Parathyroid adenoma (tissue), 2 donors: ENCODE measurements around the gene RUNX2.

Experiments
- H2AFZ ChIP-seq: fragments of 300-600 bp; sonication (generic); one replicate; pipeline ENCODE4 v1.7.0; 2017; ENCODE audit warnings: antibody characterized with exemption, mild to moderate bottlenecking
- H3K27ac ChIP-seq: fragments of 300-600 bp; sonication (generic); one replicate; pipeline ENCODE4 v1.7.0; 2017
- H3K27me3 ChIP-seq: fragments of 300-600 bp; sonication (generic); one replicate; pipeline ENCODE4 v1.7.0; 2017; ENCODE audit warnings: low read length; ENCODE audit not compliant: control insufficient read depth, insufficient read depth
- H3K36me3 ChIP-seq: fragments of 300-600 bp; sonication (generic); one replicate; pipeline ENCODE4 v1.7.0; 2017; ENCODE audit warnings: low read length; ENCODE audit not compliant: control insufficient read depth, insufficient read depth
- H3K4me1 ChIP-seq: fragments of 300-600 bp; sonication (generic); one replicate; pipeline ENCODE4 v1.7.0; 2017; ENCODE audit warnings: control low read depth
- H3K4me2 ChIP-seq: fragments of 300-600 bp; sonication (generic); one replicate; pipeline ENCODE4 v1.7.0; 2017; ENCODE audit warnings: low read length
- H3K4me3 ChIP-seq: fragments of 300-600 bp; sonication (generic); one replicate; pipeline ENCODE4 v1.7.0; 2017; ENCODE audit warnings: low read depth, low read length
- H3K79me2 ChIP-seq: fragments of 300-600 bp; sonication (generic); one replicate; pipeline ENCODE4 v1.7.0; 2017; ENCODE audit warnings: control low read depth
- H3K9ac ChIP-seq: fragments of 300-600 bp; sonication (generic); one replicate; pipeline ENCODE4 v1.7.0; 2017; ENCODE audit warnings: mild to moderate bottlenecking
- H3K9me3 ChIP-seq: fragments of 300-600 bp; sonication (generic); one replicate; pipeline ENCODE4 v1.7.0; 2017; ENCODE audit warnings: low read length; ENCODE audit not compliant: control insufficient read depth
- TF ChIP-seq, protein P1 (sequence below): fragments of 300-600 bp; sonication (generic); IDR thresholded peaks from one replicate; pipeline ENCODE4 v1.7.0; 2017; ENCODE audit warnings: antibody characterized with exemption, mild to moderate bottlenecking
- donor health status: primary hyperparathyroidism.

Gene RUNX2

DNA sequence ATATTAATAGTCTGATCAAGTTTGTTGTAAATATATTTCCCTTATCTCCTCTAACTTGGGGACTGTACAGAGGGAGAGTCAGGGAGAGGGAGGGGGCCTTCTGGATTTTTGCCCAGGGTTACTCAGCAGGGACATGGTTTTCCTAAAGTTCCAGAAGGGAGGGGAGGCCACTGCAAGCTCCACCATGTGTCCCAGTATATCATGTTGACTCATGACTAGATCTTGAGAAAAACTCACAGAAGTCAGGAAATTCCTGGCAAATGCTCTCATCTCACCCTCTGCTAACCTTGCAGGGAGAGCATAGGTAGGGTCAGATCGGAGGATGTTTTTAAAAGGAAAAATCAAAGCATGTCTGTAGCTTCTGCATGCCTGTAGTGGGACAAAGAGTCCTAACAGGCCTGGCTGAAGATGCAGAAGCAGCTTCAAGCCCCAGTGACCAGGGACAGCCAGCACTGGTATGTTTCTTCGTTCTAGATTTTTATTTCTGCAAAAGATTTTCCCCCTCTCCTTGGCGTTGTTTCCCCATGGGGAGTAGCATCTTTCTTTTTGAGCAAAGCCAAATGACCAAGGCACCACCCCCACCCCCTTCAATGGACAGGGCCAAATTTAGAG, 322.5 kb downstream of the RUNX2 start:
- Histone ChIP-seq H3K4me1 (no peaks in the 10 kb centered on the region), H3K36me3 (no peaks in the 10 kb centered on the region), H2AFZ (no peak overlapping the region), H3K4me2 (no peak overlapping the region), H3K27me3 (no peaks in the 10 kb centered on the region), H3K27ac (no peak overlapping the region), H3K4me3 (no peak overlapping the region), H3K79me2 (no peaks in the 10 kb centered on the region), H3K9me3 (no peaks in the 10 kb centered on the region), H3K9ac (no peak overlapping the region)
- TF ChIP-seq, protein P1, sequence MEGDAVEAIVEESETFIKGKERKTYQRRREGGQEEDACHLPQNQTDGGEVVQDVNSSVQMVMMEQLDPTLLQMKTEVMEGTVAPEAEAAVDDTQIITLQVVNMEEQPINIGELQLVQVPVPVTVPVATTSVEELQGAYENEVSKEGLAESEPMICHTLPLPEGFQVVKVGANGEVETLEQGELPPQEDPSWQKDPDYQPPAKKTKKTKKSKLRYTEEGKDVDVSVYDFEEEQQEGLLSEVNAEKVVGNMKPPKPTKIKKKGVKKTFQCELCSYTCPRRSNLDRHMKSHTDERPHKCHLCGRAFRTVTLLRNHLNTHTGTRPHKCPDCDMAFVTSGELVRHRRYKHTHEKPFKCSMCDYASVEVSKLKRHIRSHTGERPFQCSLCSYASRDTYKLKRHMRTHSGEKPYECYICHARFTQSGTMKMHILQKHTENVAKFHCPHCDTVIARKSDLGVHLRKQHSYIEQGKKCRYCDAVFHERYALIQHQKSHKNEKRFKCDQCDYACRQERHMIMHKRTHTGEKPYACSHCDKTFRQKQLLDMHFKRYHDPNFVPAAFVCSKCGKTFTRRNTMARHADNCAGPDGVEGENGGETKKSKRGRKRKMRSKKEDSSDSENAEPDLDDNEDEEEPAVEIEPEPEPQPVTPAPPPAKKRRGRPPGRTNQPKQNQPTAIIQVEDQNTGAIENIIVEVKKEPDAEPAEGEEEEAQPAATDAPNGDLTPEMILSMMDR = no peak

DNA sequence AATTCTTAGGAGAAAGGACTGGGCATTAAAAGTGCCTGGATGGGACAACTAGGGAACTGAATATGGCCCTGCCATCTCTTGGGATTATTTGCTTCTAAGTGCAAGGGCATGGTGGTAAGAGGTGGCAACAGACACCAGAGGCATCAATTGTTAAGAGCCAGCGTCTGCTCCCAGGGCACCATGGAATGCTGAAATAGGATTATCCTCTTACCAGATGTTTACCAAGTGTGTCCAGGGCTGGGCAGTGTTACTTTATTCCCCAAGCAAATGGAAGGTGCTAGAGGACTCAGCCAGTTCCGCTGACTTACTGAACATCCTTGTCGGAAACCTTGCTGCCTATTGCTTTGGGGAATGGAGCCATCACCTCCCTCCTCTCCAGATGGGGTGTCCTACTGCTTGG, 323.2 kb downstream of the RUNX2 start:
- no peaks in the 10 kb centered on the region for H3K9me3 ChIP-seq
- H3K4me1 ChIP-seq = no peaks in the 10 kb centered on the region
- H3K9ac ChIP-seq = no peak overlapping the region
- TF ChIP-seq, protein P1 = no peak
- H3K27ac ChIP-seq = no peak overlapping the region
- no peaks in the 10 kb centered on the region for H3K79me2 ChIP-seq
- no peak overlapping the region for H3K4me2 ChIP-seq
- H3K4me3 ChIP-seq = no peak overlapping the region
- no peaks in the 10 kb centered on the region for H3K27me3 ChIP-seq
- H2AFZ ChIP-seq = no peak overlapping the region
- H3K36me3 ChIP-seq = no peaks in the 10 kb centered on the region

DNA sequence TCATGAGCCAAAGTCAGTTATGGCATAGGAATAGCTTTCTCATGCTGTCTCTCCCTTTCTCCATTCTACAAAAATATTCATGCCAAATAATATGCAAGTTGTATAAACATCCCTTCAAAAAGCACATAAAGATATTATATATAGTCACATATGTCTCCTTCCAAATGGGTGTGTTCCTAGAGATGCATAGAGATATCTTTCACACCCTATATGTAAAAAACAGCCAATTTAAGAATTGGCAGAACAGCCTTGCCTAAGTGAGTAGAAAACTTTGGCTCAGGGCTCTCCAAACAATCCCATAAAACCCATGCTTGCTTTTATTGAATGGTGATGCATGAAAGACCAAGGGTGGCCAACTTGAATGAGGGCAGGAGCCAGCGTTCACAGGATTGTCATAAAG, 324.3 kb downstream of the RUNX2 start:
- Histone ChIP-seq H3K4me3 (no peak overlapping the region), H3K36me3 (no peaks in the 10 kb centered on the region), H3K4me1 (no peaks in the 10 kb centered on the region), H3K27ac (no peak overlapping the region), H3K4me2 (no peak overlapping the region), H3K9ac (no peak overlapping the region), H3K9me3 (no peaks in the 10 kb centered on the region), H3K27me3 (no peaks in the 10 kb centered on the region), H2AFZ (no peak overlapping the region), H3K79me2 (no peaks in the 10 kb centered on the region)
- TF ChIP-seq, protein P1 = no peak

DNA sequence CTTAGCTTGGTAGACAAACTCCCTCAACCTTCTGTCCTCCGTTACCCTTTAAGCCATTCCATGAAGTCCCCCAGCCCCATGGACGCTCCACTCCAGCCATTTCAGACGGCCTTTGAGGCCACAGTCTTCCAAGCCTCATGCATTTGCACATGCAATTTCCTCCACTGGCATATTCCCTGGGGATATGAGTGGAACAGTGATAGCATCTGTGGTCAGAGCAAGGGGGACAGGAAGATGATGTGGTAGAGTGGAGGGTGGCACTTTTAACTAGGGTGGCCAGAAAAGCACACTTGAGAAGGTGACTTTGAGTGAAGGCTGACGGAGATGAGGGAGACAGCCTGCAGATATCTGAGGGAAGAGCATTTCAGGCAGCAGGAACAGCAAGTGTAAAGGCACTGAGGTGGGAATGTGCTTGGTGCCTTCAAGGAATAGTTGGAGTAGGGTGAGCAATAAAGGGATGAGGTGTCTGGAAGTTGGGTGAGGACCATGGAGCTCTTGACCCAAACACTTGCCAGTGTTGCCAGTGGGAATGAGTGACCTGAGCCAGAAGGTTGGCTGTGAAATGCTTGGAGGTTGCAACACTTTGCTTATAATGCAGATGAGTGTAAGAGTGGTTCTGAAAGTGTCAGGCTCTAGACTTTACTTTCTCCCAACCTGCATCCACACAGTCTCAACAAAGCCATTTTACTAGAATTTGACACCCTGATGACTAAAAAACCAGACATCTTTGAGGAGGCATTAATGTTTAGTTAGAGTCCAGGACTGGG, 325.2 kb downstream of the RUNX2 start:
- no peak overlapping the region for H3K27ac ChIP-seq
- H3K9me3 ChIP-seq = no peaks in the 10 kb centered on the region
- H3K4me3 ChIP-seq = no peak overlapping the region
- H2AFZ ChIP-seq = no peak overlapping the region
- H3K4me1 ChIP-seq = no peaks in the 10 kb centered on the region
- no peak overlapping the region for H3K4me2 ChIP-seq
- TF ChIP-seq, protein P1 = no peak
- no peaks in the 10 kb centered on the region for H3K79me2 ChIP-seq
- no peaks in the 10 kb centered on the region for H3K27me3 ChIP-seq
- H3K36me3 ChIP-seq = no peaks in the 10 kb centered on the region
- no peak overlapping the region for H3K9ac ChIP-seq

DNA sequence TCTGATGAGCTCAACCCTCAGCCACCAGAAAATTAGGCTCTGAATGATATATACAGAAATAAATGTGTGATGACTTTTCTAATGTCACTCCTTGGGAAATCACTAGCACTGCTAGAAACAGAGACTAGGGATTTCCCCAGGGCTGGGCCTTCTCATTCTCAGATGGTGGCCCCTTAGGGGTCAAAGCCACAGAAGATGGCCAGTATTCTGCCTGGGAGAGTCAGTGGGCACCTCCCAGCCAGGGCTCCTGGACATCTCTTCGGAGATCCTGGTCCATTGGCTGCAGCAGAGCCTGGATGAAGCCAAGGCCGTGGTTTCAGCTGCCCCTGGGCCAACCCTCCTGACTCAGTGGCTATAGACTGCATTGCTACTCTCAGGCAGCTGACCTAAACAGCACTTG, 326.5 kb downstream of the RUNX2 start:
- no peaks in the 10 kb centered on the region for H3K27me3 ChIP-seq
- no peak overlapping the region for H2AFZ ChIP-seq
- H3K27ac ChIP-seq = no peak overlapping the region
- H3K4me1 ChIP-seq = no peaks in the 10 kb centered on the region
- no peak overlapping the region for H3K9ac ChIP-seq
- H3K4me3 ChIP-seq = no peak overlapping the region
- H3K79me2 ChIP-seq = no peaks in the 10 kb centered on the region
- no peak overlapping the region for H3K4me2 ChIP-seq
- H3K36me3 ChIP-seq = no peaks in the 10 kb centered on the region
- TF ChIP-seq, protein P1 = no peak
- H3K9me3 ChIP-seq = no peaks in the 10 kb centered on the region
